Stomach (tissue), 9 donors: ENCODE results near the gene FNDC3B. TPM values are rescaled to one million over a fixed set of nuclear protein-coding genes. Genes with fewer than 3 reads are reported as not detected.
A peak's percentile ranks its signal among the peaks of the same experiment; 100 is the strongest.

ENCODE experiments used
- DNase-seq, 2 donors: peaks; one replicate each; pipeline versions ENCODE4 v3.0.0 to v3.0.0-alpha.2; 2013 to 2019
- H3K27ac ChIP-seq, 5 donors: fragments of 200-600 bp in 4 of 5; sonication (generic) in 4 of 5; one replicate each; pipeline ENCODE4 v1.5.1; 2013 to 2019; ENCODE audit warnings: mild to moderate bottlenecking in 1 of 5, moderate library complexity in 1 of 5
- H3K27me3 ChIP-seq, 3 donors: fragments of 200-600 bp; sonication (generic); one replicate each; pipeline ENCODE4 v1.5.1; 2017 to 2019; ENCODE audit warnings: mixed run types in 1 of 3
- H3K36me3 ChIP-seq, 4 donors: fragments of 200-600 bp; sonication (generic); 1 replicate in 3 of 4; 2 replicates in 1 of 4; pipeline ENCODE4 v1.5.1; 2016 to 2019
- H3K4me1 ChIP-seq, 4 donors: fragments of 200-600 bp; sonication (generic); one replicate each; pipeline ENCODE4 v1.5.1; 2016 to 2019
- H3K4me3 ChIP-seq, 4 donors: fragments of 200-600 bp; sonication (generic) in 3 of 4; one replicate each; pipeline ENCODE4 v1.5.1; 2016 to 2019; ENCODE audit warnings: mild to moderate bottlenecking in 1 of 4
- H3K9me3 ChIP-seq, 4 donors: fragments of 200-600 bp; sonication (generic); one replicate each; pipeline ENCODE4 v1.5.1; 2016 to 2019
- EP300 ChIP-seq: sonication (generic); formaldehyde crosslinking; IDR thresholded peaks from one replicate; pipeline ENCODE4 v1.6.1; 2017; ENCODE audit warnings: antibody characterized with exemption
- POLR2A ChIP-seq, 4 donors: fragments of 450-650 bp; IDR thresholded peaks; one replicate each; pipeline ENCODE4 v1.6.1; 2016; ENCODE audit warnings: antibody characterized with exemption in 4 of 4, control low read depth in 2 of 4, mild to moderate bottlenecking in 1 of 4, moderate library complexity in 1 of 4
- POLR2AphosphoS5 ChIP-seq, 3 donors: sonication (generic); formaldehyde crosslinking; IDR thresholded peaks; one replicate each; pipeline ENCODE4 v1.6.1; 2016; ENCODE audit warnings: antibody characterized with exemption in 3 of 3
- WGBS, 5 donors: extraction: QIAGEN DNeasy Blood & Tissue Kit in 3 of 5; methylation state at CpG; one replicate each; pipeline versions ENCODE4 v1.1.5 to v1.1.7; 2013 to 2018; 5-methylcytosine and 5-hydroxymethylcytosine counted together
- intact Hi-C: fragments of 100-400 bp; cut with DNase I; formaldehyde crosslinking; loops from one replicate; pipeline ENCODE4 v1.15.1; 2023; ENCODE audit warnings: low total_unique reads
- polyA plus RNA-seq, 3 donors: library from polyadenylated mRNA; stranded (reverse); fragments of 200-250 nt; gene quantifications; one replicate each; pipeline ENCODE4 v1.2.3, GENCODE V29; 2013
- total RNA-seq, 5 donors: library from RNA; depleted of rRNA; stranded (reverse); fragments of >200 nt; gene quantifications; one replicate each; pipeline versions ENCODE4 v1.1.0 to v1.2.3, GENCODE V29; 2014 to 2016
- TF ChIP-seq, protein P1 (sequence below), 7 experiments: fragments of 450-650 bp in 4 of 7; fragments of 200-600 bp in 3 of 7; sonication (generic) in 3 of 7; IDR thresholded peaks; one replicate each; pipeline ENCODE4 v1.5.1; 2016 to 2019; ENCODE audit warnings: antibody characterized with exemption in 7 of 7, control low read depth in 2 of 7, mild to moderate bottlenecking in 1 of 7
- donor health status: healthy with polysubstance abuse.
- donor health status: Bipolar disorder and iron deficiency.
- donor health status: healthy.

FNDC3B gene
- total and polyA plus RNA-seq, 8 donors: 6.0 to 229 (median 53.7) TPM

DNA sequence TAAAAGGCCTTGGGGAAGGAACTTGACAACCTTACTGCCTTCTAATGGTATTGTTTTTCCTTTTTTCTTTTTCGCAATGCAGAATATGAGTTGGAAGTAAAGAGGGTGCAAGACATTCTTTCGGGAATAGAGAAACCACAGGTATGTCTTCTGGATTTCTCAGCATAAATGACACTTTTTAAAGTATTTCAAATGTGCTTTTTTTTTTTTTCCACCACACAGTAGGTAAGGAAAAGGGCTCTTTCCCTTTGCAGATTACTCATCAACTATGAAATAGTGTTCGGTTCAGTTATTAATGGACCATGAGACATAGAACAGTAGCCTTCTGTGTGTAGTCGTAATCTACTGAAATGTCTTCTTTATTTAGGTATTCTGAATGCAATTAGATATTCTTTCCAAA is 246.5 kb downstream of the FNDC3B start:
- no peak overlapping the region for H3K27ac ChIP-seq
- TF ChIP-seq POLR2A (IDR thresholded peaks at IDR 0.05) (no peak), EP300 (no peak)

DNA sequence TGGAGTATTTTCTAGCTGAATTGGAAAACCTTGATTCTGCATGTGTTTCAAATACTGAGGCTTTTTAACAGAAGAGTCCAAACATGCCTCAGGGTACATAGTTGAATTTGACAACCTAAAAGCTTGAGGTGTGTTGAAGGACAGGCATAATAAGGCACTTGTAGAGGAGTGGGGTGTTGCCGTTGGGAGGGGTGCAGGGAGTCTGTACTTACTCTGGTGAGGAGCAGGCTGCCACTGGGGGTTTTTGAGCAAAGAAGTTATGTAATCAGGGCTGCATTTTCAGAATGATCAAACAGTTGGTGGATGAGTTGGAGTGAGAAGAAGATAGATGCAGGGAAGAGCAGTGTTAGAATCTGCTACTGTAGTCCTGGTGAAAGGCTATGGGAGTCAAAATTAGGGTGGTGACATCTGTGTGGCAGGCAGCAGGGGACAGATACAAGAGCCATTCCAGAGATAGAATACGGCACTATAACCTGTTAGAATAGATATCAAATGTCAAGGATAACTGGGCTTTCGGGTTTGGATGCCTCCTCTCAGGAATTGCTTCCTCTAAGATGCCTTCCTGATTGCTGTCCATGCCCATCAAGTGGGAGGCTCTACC is 247.3 kb downstream of the FNDC3B start:
- no peak for DNase-seq
- no peaks in the 10 kb centered on the region for H3K27me3 ChIP-seq
- no peak overlapping the region for H3K4me3 ChIP-seq
- H3K36me3 ChIP-seq: peaks cover 4 to 41% (median 25%) of the 10 kb centered on the region in 4 donors
- H3K9me3 ChIP-seq: no peaks in the 10 kb centered on the region
- H3K27ac ChIP-seq: peak overlapping the region in 3 of 5 donors; percentile 7 to 57 (median 44)
- 54 to 90% (median 69%) methylated on average over 3 of the region's 3 CpGs for whole genome bisulfite sequencing, 5 donors
- intact Hi-C loops: no loop called here
- TF ChIP-seq POLR2AphosphoS5 (IDR thresholded peaks at IDR 0.05) (no peak), EP300 (no peak), POLR2A (IDR thresholded peaks at IDR 0.05) (no peak)
- TF ChIP-seq, protein P1, sequence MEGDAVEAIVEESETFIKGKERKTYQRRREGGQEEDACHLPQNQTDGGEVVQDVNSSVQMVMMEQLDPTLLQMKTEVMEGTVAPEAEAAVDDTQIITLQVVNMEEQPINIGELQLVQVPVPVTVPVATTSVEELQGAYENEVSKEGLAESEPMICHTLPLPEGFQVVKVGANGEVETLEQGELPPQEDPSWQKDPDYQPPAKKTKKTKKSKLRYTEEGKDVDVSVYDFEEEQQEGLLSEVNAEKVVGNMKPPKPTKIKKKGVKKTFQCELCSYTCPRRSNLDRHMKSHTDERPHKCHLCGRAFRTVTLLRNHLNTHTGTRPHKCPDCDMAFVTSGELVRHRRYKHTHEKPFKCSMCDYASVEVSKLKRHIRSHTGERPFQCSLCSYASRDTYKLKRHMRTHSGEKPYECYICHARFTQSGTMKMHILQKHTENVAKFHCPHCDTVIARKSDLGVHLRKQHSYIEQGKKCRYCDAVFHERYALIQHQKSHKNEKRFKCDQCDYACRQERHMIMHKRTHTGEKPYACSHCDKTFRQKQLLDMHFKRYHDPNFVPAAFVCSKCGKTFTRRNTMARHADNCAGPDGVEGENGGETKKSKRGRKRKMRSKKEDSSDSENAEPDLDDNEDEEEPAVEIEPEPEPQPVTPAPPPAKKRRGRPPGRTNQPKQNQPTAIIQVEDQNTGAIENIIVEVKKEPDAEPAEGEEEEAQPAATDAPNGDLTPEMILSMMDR (IDR thresholded peaks at IDR 0.05): no peak
- H3K4me1 ChIP-seq: peaks cover 0 to 78% (median 35%) of the 10 kb centered on the region in 4 donors

More for the DNA sequence above, 246.5 kb downstream of the FNDC3B start:
- intact Hi-C loops: no loop called here
- Histone ChIP-seq H3K27me3 (no peaks in the 10 kb centered on the region), H3K4me1 (peaks cover 0 to 74% (median 39%) of the 10 kb centered on the region in 4 donors), H3K36me3 (peaks cover 4 to 41% (median 25%) of the 10 kb centered on the region in 4 donors), H3K4me3 (no peak overlapping the region), H3K9me3 (no peaks in the 10 kb centered on the region)
- no peak for DNase-seq
- 85 to 92% (median 89%) methylated on average over 4 of the region's 4 CpGs for WGBS, 5 donors

DNA sequence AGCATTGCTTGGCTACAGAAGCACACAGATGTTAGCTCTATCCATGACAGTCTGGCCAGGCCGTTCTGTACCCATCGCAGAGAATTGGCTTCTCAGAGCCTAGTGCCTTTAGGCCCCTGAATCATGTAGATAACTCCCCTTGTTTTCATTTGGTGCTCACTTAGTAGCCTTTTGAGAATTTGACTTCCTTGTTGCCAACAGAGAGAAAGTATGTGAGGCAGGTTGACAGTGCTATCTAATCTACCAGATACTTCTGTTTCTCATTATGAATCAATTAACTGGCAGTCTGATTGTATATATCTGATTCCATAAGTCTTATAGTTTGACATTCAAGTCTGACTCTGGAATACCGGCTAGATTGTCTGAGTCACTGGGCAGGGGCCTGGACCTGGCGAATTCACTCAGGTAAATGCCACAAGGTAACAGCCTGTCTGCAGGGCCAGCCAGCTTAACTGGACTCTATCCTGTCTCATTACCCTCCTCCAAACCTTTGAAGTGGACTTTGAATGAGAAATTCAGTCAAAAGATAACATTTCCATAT is 248.6 kb downstream of the FNDC3B start:
- no peak for DNase-seq
- Histone ChIP-seq H3K9me3 (no peaks in the 10 kb centered on the region), H3K4me1 (peaks cover 0 to 80% (median 34%) of the 10 kb centered on the region in 4 donors), H3K27me3 (no peaks in the 10 kb centered on the region), H3K4me3 (no peak overlapping the region), H3K36me3 (peaks cover 4 to 46% (median 26%) of the 10 kb centered on the region in 4 donors), H3K27ac (peak overlapping the region in 4 of 5 donors; percentile 40 to 71 (median 59))
- intact Hi-C loops: no loop called here
- WGBS, 5 donors: 50 to 66% (median 55%) methylated on average over 4 of the region's 4 CpGs
- TF ChIP-seq POLR2A (IDR thresholded peaks at IDR 0.05): no peak
- TF ChIP-seq POLR2AphosphoS5 (IDR thresholded peaks at IDR 0.05): peak in 1 of 3 donors; percentile 25

DNA sequence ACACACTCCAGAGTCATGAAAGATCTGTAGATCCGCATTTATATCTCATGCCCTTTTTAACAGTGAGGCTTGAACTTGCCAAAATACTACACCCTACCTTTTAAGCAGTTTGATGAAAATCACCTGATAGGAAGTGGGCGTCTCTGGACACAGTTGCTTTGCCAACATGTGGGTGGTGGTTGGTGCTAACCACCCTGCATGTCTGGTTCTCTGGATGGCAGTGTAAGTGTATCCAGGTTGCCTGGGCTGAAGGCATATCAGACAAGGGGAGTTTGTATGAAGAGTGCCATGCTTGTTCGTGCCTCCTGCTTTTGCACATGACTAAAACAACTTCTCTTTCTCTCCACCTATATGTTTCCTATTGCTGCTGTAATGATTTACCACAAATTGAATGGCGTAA is 249.3 kb downstream of the FNDC3B start:
- TF ChIP-seq EP300: no peak
- DNase-seq: no peak
- no peaks in the 10 kb centered on the region for H3K9me3 ChIP-seq
- 55 to 72% (median 69%) methylated on average over 4 of the region's 4 CpGs for whole genome bisulfite sequencing, 5 donors
- peaks cover 4 to 46% (median 29%) of the 10 kb centered on the region in 4 donors for H3K36me3 ChIP-seq
- H3K27ac ChIP-seq: peak overlapping the region in 4 of 5 donors; percentile 30 to 61 (median 48)
- H3K27me3 ChIP-seq: no peaks in the 10 kb centered on the region
- intact Hi-C loops: no loop called here
- peaks cover 0 to 76% (median 31%) of the 10 kb centered on the region in 4 donors for H3K4me1 ChIP-seq
- H3K4me3 ChIP-seq: no peak overlapping the region

DNA sequence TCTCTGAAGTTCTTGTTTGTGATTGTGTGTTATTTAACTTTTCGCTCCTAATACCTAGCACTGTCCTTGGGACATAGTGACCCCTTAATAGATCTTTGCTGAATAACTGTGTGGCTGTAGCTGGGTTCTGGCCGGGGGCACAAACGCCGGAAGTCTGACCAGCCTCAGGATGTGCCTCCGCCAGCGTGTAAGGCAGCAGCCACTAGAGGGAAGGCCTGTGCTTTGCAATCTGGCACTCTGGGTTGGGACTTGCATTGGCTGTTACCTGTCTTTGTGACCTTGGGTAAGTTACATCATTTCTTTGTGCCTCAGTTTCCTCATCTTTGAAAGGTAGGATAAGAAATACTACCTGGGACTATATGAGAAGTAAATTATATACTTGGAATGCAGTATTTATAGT is 250.2 kb downstream of the FNDC3B start:
- H3K27ac ChIP-seq: peak overlapping the region in 3 of 5 donors; percentile 37 to 61 (median 39)
- no peaks in the 10 kb centered on the region for H3K9me3 ChIP-seq
- no peaks in the 10 kb centered on the region for H3K27me3 ChIP-seq
- peak in 1 of 2 donors; percentile 33 for DNase-seq
- intact Hi-C loops: no loop called here
- H3K4me1 ChIP-seq: peaks cover 0 to 67% (median 27%) of the 10 kb centered on the region in 4 donors
- TF ChIP-seq, protein P1 (IDR thresholded peaks at IDR 0.05): peak in 4 of 7 experiments; percentile 11 to 35 (median 28)
- no peak for TF ChIP-seq POLR2AphosphoS5 (IDR thresholded peaks at IDR 0.05)
- H3K36me3 ChIP-seq: peaks cover 4 to 52% (median 34%) of the 10 kb centered on the region in 4 donors
- 70 to 91% (median 79%) methylated on average over 6 of the region's 6 CpGs for WGBS, 5 donors
- no peak overlapping the region for H3K4me3 ChIP-seq

DNA sequence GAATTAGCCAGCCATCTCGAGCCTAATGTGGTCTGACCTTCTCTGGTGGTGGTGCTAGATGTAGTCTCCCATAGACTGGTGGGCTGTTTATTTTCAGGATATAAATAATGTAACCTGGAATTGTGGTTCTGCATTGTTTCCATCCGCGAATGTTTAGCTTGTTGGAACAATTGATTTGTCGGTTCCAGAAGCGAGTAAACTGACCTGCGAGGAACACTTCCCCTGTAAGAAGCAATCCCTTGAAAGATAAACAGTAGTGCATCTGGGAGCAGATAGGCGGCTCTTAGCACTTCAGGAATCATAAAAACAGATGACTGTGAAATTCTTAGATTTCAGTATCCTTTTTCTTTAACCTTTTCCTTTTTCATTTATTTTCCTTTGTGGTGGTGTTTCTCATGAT is 251.1 kb downstream of the FNDC3B start:
- 55 to 71% (median 63%) methylated on average over 7 of the region's 7 CpGs for WGBS, 5 donors
- TF ChIP-seq POLR2A (IDR thresholded peaks at IDR 0.05) (no peak), EP300 (no peak), POLR2AphosphoS5 (IDR thresholded peaks at IDR 0.05) (no peak)
- TF ChIP-seq, protein P1 (IDR thresholded peaks at IDR 0.05): no peak
- H3K27me3 ChIP-seq: no peaks in the 10 kb centered on the region
- H3K9me3 ChIP-seq: no peaks in the 10 kb centered on the region
- H3K27ac ChIP-seq: peak overlapping the region in 2 of 5 donors; percentile 37 to 61
- peaks cover 0 to 59% (median 29%) of the 10 kb centered on the region in 4 donors for H3K4me1 ChIP-seq
- peaks cover 6 to 61% (median 42%) of the 10 kb centered on the region in 4 donors for H3K36me3 ChIP-seq
- H3K4me3 ChIP-seq: no peak overlapping the region
- intact Hi-C loops: no loop called here
- no peak for DNase-seq
